GM12873 (cell line): Measurements from ENCODE around the gene MYO7A.

ENCODE experiments used
- TF ChIP-seq, protein P1 (sequence below): IDR thresholded peaks from 2 replicates; pipeline ENCODE4 v1.5.1; 2012; ENCODE audit warnings: low read depth, mild to moderate bottlenecking, moderate library complexity, low read length, control low read depth; ENCODE audit not compliant: insufficient read depth; ENCODE audit errors: missing control alignments

The MYO7A gene

DNA sequence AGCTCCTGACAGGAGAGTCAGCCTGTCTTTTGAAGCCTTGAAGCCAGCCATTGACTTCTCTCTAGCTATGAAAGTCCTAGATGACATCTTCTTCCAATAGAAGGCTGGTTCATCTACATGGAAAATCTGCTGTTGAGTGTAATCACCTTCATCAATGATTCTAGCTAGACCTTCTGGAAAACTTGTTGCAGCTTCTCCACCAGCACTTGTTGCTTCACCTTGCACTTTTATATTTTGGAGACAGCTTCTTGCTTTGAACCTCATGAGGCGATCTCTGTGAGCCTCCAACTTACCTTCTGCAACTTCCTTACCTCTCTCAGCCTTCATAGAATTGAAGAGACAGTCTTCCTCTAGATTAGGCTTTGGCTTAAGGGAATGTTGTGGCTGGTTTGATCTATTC is 58.3 kb downstream of the MYO7A start:
- TF ChIP-seq, protein P1, sequence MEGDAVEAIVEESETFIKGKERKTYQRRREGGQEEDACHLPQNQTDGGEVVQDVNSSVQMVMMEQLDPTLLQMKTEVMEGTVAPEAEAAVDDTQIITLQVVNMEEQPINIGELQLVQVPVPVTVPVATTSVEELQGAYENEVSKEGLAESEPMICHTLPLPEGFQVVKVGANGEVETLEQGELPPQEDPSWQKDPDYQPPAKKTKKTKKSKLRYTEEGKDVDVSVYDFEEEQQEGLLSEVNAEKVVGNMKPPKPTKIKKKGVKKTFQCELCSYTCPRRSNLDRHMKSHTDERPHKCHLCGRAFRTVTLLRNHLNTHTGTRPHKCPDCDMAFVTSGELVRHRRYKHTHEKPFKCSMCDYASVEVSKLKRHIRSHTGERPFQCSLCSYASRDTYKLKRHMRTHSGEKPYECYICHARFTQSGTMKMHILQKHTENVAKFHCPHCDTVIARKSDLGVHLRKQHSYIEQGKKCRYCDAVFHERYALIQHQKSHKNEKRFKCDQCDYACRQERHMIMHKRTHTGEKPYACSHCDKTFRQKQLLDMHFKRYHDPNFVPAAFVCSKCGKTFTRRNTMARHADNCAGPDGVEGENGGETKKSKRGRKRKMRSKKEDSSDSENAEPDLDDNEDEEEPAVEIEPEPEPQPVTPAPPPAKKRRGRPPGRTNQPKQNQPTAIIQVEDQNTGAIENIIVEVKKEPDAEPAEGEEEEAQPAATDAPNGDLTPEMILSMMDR: no peak

DNA sequence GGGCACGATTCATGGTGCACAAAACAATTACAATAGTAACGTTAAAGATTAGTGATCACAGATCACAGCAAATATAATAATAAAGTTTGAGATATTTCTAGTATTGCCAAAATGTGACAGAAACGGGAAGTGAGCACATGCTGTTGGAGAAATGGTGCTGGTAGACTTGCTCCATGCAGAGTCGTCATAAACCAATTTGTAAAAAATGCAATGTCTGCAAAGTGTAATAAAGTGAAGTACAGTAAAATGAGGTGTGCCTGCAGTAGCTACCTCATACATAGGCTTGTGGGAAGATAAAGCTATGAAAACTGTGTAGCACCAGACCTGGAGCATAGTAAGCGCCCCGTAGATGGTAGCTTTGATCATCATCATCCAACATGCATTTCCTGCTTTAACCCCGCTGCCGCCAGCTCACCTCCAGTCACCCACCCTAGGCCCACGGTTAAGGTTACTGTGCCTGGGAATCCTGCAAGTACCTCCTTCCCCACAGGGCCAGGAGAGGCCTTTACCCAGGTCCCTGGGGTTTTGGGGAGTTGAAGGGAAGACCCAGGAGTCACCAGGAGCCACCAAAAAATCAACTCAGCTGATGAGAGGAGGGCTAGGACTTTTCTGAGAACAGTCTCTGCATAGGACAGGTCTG is 59.2 kb downstream of the MYO7A start:
- TF ChIP-seq, protein P1: no peak

DNA sequence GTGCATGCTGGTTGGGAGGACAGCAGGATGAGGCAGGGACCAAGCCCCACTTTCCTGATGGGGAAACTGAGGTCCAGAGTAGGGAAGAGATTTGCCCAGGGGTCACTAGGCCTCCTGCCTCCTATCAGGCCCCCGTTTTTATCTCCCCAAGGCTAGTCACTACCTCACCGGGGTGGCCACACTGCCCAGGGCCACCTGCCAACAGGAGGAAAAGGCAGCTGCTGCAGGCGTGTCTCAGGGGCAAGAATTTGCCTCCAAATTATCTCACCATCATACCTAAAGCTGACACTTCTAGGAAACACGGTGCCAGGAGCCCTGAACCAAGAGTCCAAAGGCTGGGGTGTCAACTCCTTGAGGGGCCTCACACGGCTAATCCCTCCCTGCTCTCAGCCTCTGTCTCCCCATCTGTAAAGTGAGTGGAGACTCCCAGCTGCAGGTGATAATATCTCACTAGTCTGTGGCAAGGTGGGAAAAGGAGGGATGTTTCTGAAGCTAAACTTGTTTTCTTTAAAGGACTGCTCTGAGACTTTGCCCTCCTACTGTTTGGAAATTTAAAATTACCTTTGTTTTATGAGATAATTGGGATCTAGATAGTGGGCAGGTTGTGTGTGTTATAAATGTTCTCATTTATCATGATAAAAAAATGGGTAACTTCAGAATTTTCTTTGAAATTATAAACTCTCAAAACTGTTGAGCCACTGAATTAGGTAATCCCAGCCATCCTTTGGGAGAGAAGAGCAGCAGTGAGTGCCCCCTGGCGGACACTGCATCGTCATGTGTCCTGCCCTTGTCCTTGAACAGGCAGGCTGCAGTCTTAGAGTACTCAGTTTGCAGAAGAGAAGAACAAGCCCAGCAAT is 60.0 kb downstream of the MYO7A start:
- TF ChIP-seq, protein P1: peak; percentile 90

DNA sequence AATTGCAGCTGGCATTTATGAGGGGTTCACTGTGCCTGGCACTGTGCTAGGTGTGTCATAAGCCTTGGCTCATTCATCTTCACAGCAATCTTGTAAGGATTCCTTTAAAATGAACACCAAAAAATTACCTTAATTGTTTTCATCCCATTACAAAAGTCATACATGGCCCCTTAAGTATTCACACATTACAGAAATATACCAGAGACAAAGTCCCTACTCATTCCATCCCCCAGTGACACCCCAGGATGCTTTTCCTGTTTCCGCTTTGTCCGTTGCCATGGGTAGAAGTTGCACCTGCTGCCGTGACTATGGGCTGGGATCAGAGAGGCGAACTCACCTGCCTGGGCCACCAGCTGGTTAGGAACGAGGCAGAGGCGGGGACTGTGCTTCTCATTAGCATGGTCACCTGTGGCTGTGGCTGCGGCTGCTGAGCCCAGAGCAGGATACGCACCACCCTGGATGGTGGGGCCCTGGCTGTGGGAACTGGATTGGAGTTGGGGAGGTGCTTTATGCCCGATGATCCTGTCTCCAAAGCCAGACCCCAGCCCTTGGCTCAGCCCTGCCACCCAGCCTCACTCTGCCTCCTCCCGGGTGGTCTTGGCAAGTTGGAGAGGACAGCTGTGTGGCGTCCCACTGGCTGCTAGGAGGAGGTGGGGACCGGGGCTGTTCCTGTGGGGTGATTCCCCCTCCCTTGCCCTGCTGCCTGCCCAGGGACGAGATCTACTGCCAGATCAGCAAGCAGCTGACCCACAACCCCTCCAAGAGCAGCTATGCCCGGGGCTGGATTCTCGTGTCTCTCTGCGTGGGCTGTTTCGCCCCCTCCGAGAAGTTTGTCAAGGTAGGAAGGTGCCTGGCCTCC is 60.8 kb downstream of the MYO7A start:
- TF ChIP-seq, protein P1: no peak

DNA sequence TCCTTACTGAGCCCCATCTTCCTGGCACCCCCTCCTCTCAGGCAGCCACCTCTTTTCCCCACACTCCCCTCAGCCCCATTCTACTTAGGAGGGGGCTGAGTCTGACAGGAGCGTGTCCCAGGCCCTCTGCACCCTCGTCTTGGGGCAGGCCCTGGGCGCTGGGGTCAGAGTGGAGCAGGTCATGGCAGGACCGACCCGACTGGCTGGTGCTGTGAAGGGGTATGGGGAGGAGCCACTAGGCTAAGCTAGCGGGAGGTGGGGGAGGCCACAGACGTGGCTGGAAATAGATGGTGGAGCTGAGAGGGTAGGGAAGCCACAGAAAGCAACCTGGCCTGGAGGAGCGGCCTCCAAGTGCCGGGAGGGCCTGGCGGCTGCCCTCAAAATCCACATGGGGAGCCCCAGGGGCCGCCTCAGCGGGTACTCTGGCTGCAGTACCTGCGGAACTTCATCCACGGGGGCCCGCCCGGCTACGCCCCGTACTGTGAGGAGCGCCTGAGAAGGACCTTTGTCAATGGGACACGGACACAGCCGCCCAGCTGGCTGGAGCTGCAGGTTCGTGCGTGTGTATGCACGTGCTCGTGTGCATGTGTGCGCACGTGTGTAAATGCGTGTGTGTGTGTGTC is 61.7 kb downstream of the MYO7A start:
- TF ChIP-seq, protein P1: no peak

DNA sequence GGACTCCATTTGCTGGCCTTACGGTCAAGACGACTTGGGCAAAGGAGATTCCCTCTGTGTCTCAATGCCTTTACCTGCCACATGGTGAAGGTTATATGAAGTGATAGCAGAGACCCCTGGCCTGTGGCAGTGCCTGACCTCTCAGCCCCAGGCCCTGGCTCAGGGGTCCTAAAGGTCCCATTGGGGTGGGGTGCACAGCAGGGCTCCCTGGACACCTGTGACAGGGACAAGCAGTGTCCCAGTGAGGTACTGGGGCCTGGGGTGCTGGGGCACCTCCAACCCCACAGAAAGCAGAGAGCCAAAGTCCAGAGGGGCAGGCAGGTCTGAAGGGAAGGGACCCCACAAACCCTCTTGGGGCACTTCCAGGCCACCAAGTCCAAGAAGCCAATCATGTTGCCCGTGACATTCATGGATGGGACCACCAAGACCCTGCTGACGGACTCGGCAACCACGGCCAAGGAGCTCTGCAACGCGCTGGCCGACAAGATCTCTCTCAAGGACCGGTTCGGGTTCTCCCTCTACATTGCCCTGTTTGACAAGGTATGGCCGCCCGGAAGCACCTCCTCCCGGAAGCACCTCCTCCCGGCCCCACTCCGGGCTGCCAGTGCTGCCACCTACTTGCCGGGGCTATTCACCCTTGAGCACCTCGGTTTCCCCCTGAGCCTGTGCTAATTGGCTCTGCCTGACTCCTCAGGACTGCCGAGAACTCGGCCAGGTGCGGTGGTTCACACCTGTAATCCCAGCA is 62.5 kb downstream of the MYO7A start:
- TF ChIP-seq, protein P1: no peak
